Testis (tissue), 3 donors: ENCODE data around the gene DECR2. TPM values are rescaled to one million over a fixed set of nuclear protein-coding genes. Genes with fewer than 3 reads are reported as not detected.

Experiments used
- DNase-seq: peaks from one replicate; pipeline ENCODE4 v3.0.0-alpha.2; 2019
- H3K27ac ChIP-seq, 2 donors: fragments of 200-600 bp; sonication (generic); one replicate each; pipeline ENCODE4 v1.5.1; 2019
- H3K27me3 ChIP-seq: fragments of 200-600 bp; sonication (generic); one replicate; pipeline ENCODE4 v1.5.1; 2019
- H3K36me3 ChIP-seq: fragments of 200-600 bp; sonication (generic); one replicate; pipeline ENCODE4 v1.5.1; 2017; ENCODE audit warnings: low read depth; ENCODE audit errors: missing control alignments
- H3K4me1 ChIP-seq: fragments of 200-600 bp; sonication (generic); one replicate; pipeline ENCODE4 v1.5.1; 2019
- H3K4me3 ChIP-seq, 2 donors: fragments of 200-600 bp; sonication (generic); one replicate each; pipeline ENCODE4 v1.5.1; 2017 to 2019
- H3K9me3 ChIP-seq: fragments of 200-600 bp; sonication (generic); one replicate; pipeline ENCODE4 v1.5.1; 2017
- POLR2A ChIP-seq: fragments of 450-650 bp; IDR thresholded peaks from one replicate; pipeline ENCODE4 v1.6.1; 2017; ENCODE audit warnings: antibody characterized with exemption, mild to moderate bottlenecking, moderate library complexity
- WGBS, 2 donors: methylation state at CpG; one replicate each; pipeline ENCODE4 v1.1.5; 2018; 5-methylcytosine and 5-hydroxymethylcytosine counted together
- intact Hi-C: fragments of 100-400 bp; cut with DNase I; formaldehyde crosslinking; loops from one replicate; pipeline ENCODE4 v1.15.1; 2023; ENCODE audit warnings: low total_unique reads
- polyA plus RNA-seq: library from polyadenylated mRNA; stranded (reverse); fragments of 350-450 nt; fragmentation: Illumina TruSeq; extraction: RNeasy Lipid Tissue Mini Kit (QIAGEN cat#74804); gene quantifications from one replicate; pipeline ENCODE4 v1.2.3, GENCODE V29; 2014; ENCODE audit warnings: low read depth, low replicate concordance; ENCODE audit not compliant: insufficient read depth
- total RNA-seq, 2 donors: library from RNA; depleted of rRNA; stranded (reverse); fragments of >200 nt; gene quantifications; one replicate each; pipeline ENCODE4 v1.2.3, GENCODE V29; 2016
- TF ChIP-seq, protein P1 (sequence below), 3 experiments: fragments of 450-650 bp in 2 of 3; fragments of 200-600 bp in 1 of 3; sonication (generic) in 1 of 3; IDR thresholded peaks; one replicate each; pipeline ENCODE4 v1.5.1; 2016 to 2019; ENCODE audit warnings: antibody characterized with exemption in 3 of 3, mild to moderate bottlenecking in 2 of 3, moderate library complexity in 1 of 3

DECR2 gene
- total and polyA plus RNA-seq, 3 donors from 2014 or later, result 33.2 to 56.1 (median 52.2) TPM

DNA sequence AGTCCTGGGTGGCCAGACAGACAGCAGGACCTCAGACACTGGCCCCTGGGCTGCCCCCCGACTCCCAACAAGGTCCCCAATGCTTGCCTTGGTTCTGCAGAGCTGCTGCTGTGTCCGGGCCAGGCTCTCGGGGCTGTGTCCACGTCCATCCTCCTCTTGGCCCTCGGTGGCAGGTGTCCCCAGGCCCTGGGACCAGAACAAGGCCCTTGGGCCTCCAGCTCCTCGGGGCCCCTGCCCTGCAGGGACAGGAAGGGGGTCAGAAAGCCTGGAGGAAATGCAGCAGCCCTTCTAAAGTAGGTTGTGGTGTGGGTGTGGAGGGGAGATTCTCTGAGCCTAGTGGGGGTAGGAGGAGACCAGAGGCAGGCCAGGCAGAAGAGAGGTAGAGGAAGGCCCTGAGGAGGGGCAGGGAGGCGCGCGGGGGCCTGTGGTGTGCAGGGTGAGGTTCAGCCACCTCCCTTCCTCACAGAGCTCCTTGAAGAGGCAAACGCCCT is 46.7 kb upstream of the DECR2 start:
- TF ChIP-seq POLR2A, result no peak
- Histone ChIP-seq H3K4me1 (no peaks in the 10 kb centered on the region), H3K27ac (no peak overlapping the region), H3K9me3 (no peaks in the 10 kb centered on the region), H3K4me3 (no peak overlapping the region), H3K27me3 (no peaks in the 10 kb centered on the region), H3K36me3 (no peaks in the 10 kb centered on the region)
- DNase-seq, result no peak
- 84 to 86% methylated on average over 5 to 10 of the region's 10 CpGs for WGBS, 2 donors
- intact Hi-C loops, result no loop called here

- no peaks in the 10 kb centered on the region for H3K9me3 ChIP-seq
- TF ChIP-seq, protein P1, sequence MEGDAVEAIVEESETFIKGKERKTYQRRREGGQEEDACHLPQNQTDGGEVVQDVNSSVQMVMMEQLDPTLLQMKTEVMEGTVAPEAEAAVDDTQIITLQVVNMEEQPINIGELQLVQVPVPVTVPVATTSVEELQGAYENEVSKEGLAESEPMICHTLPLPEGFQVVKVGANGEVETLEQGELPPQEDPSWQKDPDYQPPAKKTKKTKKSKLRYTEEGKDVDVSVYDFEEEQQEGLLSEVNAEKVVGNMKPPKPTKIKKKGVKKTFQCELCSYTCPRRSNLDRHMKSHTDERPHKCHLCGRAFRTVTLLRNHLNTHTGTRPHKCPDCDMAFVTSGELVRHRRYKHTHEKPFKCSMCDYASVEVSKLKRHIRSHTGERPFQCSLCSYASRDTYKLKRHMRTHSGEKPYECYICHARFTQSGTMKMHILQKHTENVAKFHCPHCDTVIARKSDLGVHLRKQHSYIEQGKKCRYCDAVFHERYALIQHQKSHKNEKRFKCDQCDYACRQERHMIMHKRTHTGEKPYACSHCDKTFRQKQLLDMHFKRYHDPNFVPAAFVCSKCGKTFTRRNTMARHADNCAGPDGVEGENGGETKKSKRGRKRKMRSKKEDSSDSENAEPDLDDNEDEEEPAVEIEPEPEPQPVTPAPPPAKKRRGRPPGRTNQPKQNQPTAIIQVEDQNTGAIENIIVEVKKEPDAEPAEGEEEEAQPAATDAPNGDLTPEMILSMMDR (IDR thresholded peaks at IDR 0.05), result no peak
- no peaks in the 10 kb centered on the region for H3K4me1 ChIP-seq
- intact Hi-C loops, result no loop called here
- no peaks in the 10 kb centered on the region for H3K27me3 ChIP-seq
- 55 to 72% methylated on average over 6 to 12 of the region's 12 CpGs for WGBS, 2 donors
- no peak overlapping the region for H3K4me3 ChIP-seq
- DNase-seq, result no peak
- no peak overlapping the region for H3K27ac ChIP-seq
- no peaks in the 10 kb centered on the region for H3K36me3 ChIP-seq
Observed at GRCh38 chr16:356741-357140, 44.9 kb upstream of the DECR2 start.

- H3K36me3 ChIP-seq, result no peaks in the 10 kb centered on the region
- DNase-seq, result no peak
- H3K4me1 ChIP-seq, result no peaks in the 10 kb centered on the region
- intact Hi-C loops, result no loop called here
- H3K27me3 ChIP-seq, result no peaks in the 10 kb centered on the region
- TF ChIP-seq, protein P1 (IDR thresholded peaks at IDR 0.05), result no peak
- no peak for TF ChIP-seq POLR2A
- no peak overlapping the region for H3K4me3 ChIP-seq
- WGBS, 2 donors, result 82 to 93% methylated on average over 6 to 19 of the region's 19 CpGs
- no peak overlapping the region for H3K27ac ChIP-seq
- H3K9me3 ChIP-seq, result no peaks in the 10 kb centered on the region
Observed at GRCh38 chr16:359067-359763, 42.5 kb upstream of the DECR2 start.

DNA sequence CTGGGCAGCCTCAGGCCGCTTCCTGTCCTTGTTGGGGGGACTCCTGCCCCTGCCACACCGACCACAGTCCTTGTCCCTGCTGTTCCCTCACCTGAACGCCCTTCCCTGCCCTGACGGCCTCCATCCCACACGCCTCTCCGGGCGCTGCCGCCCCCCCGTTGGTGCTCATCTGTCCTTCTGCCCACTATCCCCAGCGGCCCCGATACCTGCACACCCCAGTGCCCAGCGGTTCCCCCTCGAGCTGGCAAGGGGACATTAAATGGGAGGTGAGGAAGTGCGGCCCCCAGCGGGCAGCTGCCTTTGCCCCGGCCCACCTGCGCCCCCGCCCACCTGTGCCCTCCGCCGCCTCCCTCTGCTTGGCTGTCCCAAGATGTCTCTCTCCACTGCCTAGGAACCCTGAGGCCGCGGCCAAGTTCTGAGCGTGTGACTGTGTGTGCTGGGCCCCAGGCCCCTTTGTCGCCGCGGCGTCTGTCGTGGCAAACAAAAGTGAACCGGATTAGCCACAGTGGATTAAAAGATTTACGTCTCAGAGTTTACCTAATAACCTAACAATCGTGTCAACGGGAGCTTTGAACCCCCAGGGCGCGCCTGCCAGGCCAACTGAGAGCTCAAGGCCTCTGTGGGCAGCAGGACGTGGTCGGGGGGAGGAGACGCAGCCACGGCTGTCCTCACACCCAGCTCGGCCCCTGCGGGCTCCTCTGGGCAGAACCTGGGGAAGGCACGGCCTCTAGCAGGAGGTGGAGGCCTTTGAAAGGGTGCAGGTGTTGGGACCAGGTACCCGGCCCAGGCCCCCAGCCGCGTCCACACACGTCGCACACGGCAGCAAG is 41.6 kb upstream of the DECR2 start:
- no peak overlapping the region for H3K27ac ChIP-seq
- H3K27me3 ChIP-seq, result no peaks in the 10 kb centered on the region
- DNase-seq, result no peak
- 93% methylated on average over 40 to 47 of the region's 47 CpGs for whole genome bisulfite sequencing, 2 donors
- no peaks in the 10 kb centered on the region for H3K9me3 ChIP-seq
- H3K36me3 ChIP-seq, result no peaks in the 10 kb centered on the region
- intact Hi-C loops, result no loop called here
- H3K4me1 ChIP-seq, result no peaks in the 10 kb centered on the region
- TF ChIP-seq, protein P1 (IDR thresholded peaks at IDR 0.05), result no peak
- TF ChIP-seq POLR2A, result no peak
- no peak overlapping the region for H3K4me3 ChIP-seq

DNA sequence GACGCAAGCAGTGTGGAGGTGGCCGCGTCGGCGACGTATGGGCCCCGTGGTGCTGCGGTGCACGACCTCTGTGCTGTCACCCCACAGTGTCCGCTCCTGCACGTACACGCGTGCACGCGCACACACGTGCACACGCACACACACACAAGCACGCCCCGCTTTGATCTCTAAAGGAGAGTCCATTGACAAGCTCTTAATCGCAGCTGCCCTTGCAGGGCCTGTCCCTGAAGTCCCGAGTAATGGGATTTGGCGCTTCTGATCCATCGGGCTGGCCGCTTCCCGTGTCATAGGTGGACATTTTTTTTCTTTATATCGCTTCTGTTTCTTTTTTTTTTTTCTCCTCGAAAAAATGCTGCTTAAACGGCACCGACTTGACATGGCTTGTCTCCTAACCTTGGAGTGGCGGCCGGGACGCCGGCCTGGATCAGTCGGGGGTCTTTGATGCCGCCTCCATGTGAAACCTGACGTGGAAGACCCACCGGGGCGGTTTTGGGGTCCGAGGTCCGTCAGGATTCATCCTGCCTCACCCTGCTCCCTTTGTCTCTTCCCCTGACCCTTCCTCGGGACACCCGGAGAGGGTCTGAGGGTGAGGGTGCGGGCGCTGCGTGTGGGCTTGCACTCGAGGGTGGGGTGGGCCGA is 40.9 kb upstream of the DECR2 start:
- no peak for DNase-seq
- Histone ChIP-seq H3K36me3 (no peaks in the 10 kb centered on the region), H3K27me3 (no peaks in the 10 kb centered on the region), H3K4me1 (no peaks in the 10 kb centered on the region), H3K4me3 (no peak overlapping the region), H3K9me3 (no peaks in the 10 kb centered on the region), H3K27ac (no peak overlapping the region)
- 93 to 94% methylated on average over 23 to 45 of the region's 47 CpGs for WGBS, 2 donors
- no peak for TF ChIP-seq POLR2A
- TF ChIP-seq, protein P1 (IDR thresholded peaks at IDR 0.05), result no peak
- intact Hi-C loops, result no loop called here
